ENCODE data around the gene EIF4E2.
"Not testable (repeated sequence)": the region's sequence is repeated elsewhere in the genome, so short reads cannot be mapped to it uniquely, and the experiment has no call there.

The EIF4E2 gene

DNA sequence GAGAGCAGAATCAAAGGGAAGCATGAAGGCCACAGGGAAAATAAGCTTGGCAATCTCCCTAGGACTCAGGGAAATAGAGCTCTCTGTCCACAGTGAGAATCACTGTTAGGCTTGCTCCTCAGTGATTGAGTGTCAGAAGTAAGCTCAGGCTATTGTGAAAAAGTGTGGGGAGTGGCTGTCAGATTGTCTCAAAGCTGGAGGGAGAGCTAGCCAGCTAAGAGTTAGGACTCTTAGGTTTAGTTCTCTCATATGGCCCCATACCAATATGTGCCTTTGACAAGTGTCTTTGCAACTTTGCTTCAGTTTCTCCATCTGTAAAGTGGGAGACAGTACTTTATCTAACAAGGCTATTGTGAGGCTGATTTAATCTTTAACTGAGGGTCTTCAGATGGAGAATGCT lies 17.2 kb downstream of the EIF4E2 start:
- Histone ChIP-seq H4K8ac (ENCODE audit: low read depth, low read length) (no peak overlapping the region), H2BK5ac (ENCODE audit: low read length) (no peak overlapping the region), H3K27me3 (ENCODE audit: control insufficient read depth in 3 of 3, insufficient read depth in 3 of 3, low read depth in 1 of 3, low read length in 3 of 3) (no peaks in the 10 kb centered on the region), H2AK5ac (ENCODE audit: low read depth, low read length) (no peak overlapping the region), H3K9me3 (replicated peaks in 1 of 2; ENCODE audit: control insufficient read depth in 2 of 2, insufficient read depth in 1 of 2, low read depth in 1 of 2, low read length in 2 of 2) (no peaks in the 10 kb centered on the region), H3K4me1 (ENCODE audit: control insufficient read depth in 2 of 2, insufficient read depth in 1 of 2, low read depth in 1 of 2, low read length in 2 of 2) (peaks cover 0 to 3% of the 10 kb centered on the region in 2 donors), H3K27ac (replicated peaks; ENCODE audit: low read length) (no peak overlapping the region), H2BK120ac (ENCODE audit: low read depth, low read length) (no peak overlapping the region), H3K14ac (ENCODE audit: low read length) (no peak overlapping the region), H3K4me2 (ENCODE audit: insufficient read depth, low read length, poor library complexity, severe bottlenecking) (no peak overlapping the region), H3K23ac (ENCODE audit: low read depth, low read length, poor library complexity) (no peak overlapping the region), H3K79me1 (ENCODE audit: low read depth, low read length) (no peaks in the 10 kb centered on the region), H3K4me3 (ENCODE audit: low read length in 2 of 2) (no peak overlapping the region), H3K9ac (ENCODE audit: low read depth, low read length, poor library complexity) (no peak overlapping the region), H3K18ac (ENCODE audit: low read length) (no peak overlapping the region), H2BK15ac (ENCODE audit: low read length) (no peak overlapping the region), H2AFZ (ENCODE audit: low read length) (no peak overlapping the region), H2BK12ac (ENCODE audit: low read length) (no peak overlapping the region), H4K91ac (ENCODE audit: low read depth, low read length, poor library complexity) (no peak overlapping the region), H3K4ac (ENCODE audit: low read length) (no peak overlapping the region), H3K36me3 (replicated peaks in 1 of 2; ENCODE audit: control insufficient read depth in 2 of 2, insufficient read depth in 2 of 2, low read length in 2 of 2) (peaks cover 32 to 94% of the 10 kb centered on the region in 2 donors)
- DNase-seq (ENCODE audit: low spot score) = no peak

- no peak overlapping the region for H4K91ac ChIP-seq (ENCODE audit: low read depth, low read length, poor library complexity)
- no peak overlapping the region for H2BK5ac ChIP-seq (ENCODE audit: low read length)
- no peak overlapping the region for H2BK12ac ChIP-seq (ENCODE audit: low read length)
- H3K36me3 ChIP-seq (replicated peaks in 1 of 2; ENCODE audit: control insufficient read depth in 2 of 2, insufficient read depth in 2 of 2, low read length in 2 of 2) = peaks cover 34 to 94% of the 10 kb centered on the region in 2 donors
- no peak overlapping the region for H4K8ac ChIP-seq (ENCODE audit: low read depth, low read length)
- H3K4me2 ChIP-seq (ENCODE audit: insufficient read depth, low read length, poor library complexity, severe bottlenecking) = no peak overlapping the region
- no peaks in the 10 kb centered on the region for H3K79me1 ChIP-seq (ENCODE audit: low read depth, low read length)
- peaks cover 0 to 3% of the 10 kb centered on the region in 2 donors for H3K4me1 ChIP-seq (ENCODE audit: control insufficient read depth in 2 of 2, insufficient read depth in 1 of 2, low read depth in 1 of 2, low read length in 2 of 2)
- no peak overlapping the region for H2AFZ ChIP-seq (ENCODE audit: low read length)
- H2BK120ac ChIP-seq (ENCODE audit: low read depth, low read length) = no peak overlapping the region
- no peaks in the 10 kb centered on the region for H3K9me3 ChIP-seq (replicated peaks in 1 of 2; ENCODE audit: control insufficient read depth in 2 of 2, insufficient read depth in 1 of 2, low read depth in 1 of 2, low read length in 2 of 2)
- H2BK15ac ChIP-seq (ENCODE audit: low read length) = no peak overlapping the region
- no peak overlapping the region for H3K4me3 ChIP-seq (ENCODE audit: low read length in 2 of 2)
- no peak overlapping the region for H3K18ac ChIP-seq (ENCODE audit: low read length)
- no CpG with 5 or more reads among the region's 5 CpGs for WGBS, 2 donors (ENCODE audit: extremely low coverage in 2 of 2, insufficient read length in 2 of 2, insufficient replicate concordance in 1 of 2)
- H3K23ac ChIP-seq (ENCODE audit: low read depth, low read length, poor library complexity) = no peak overlapping the region
- H3K4ac ChIP-seq (ENCODE audit: low read length) = no peak overlapping the region
- H3K27me3 ChIP-seq (ENCODE audit: control insufficient read depth in 3 of 3, insufficient read depth in 3 of 3, low read depth in 1 of 3, low read length in 3 of 3) = no peaks in the 10 kb centered on the region
- H3K27ac ChIP-seq (replicated peaks; ENCODE audit: low read length) = no peak overlapping the region
- no peak overlapping the region for H3K14ac ChIP-seq (ENCODE audit: low read length)
- H2AK5ac ChIP-seq (ENCODE audit: low read depth, low read length) = no peak overlapping the region
- H3K9ac ChIP-seq (ENCODE audit: low read depth, low read length, poor library complexity) = no peak overlapping the region
- no peak for DNase-seq (ENCODE audit: low spot score)
These were observed 17.7 kb downstream of the EIF4E2 start for GRCh38 chr2:232568161-232568560.

DNA sequence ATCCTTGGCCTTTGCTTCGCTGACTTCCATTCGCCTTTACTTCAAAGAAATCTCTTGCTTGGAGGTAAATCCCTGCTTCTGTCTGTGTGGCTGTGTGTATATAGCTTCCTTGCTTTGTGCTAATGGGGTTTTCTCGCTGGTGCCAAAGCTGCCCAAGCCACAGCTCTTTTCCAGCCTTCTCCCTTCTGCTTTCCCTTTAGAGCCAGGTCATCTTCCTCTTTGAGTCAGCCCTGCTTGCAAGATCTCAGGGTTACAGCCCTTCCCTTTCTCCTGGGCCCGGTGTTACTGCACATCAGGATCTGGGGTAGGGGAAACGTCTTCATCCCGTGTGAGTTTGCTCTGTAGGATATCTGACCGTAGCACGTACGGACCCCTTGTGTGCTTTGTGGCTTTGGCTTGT lies 19.1 kb downstream of the EIF4E2 start:
- WGBS, 2 donors (ENCODE audit: extremely low coverage in 2 of 2, insufficient read length in 2 of 2, insufficient replicate concordance in 1 of 2) = no CpG with 5 or more reads among the region's 9 CpGs
- H3K18ac ChIP-seq (ENCODE audit: low read length) = no peak overlapping the region
- H3K4me1 ChIP-seq (ENCODE audit: control insufficient read depth in 2 of 2, insufficient read depth in 1 of 2, low read depth in 1 of 2, low read length in 2 of 2) = peaks cover 4 to 10% of the 10 kb centered on the region in 2 donors
- H2BK5ac ChIP-seq (ENCODE audit: low read length) = no peak overlapping the region
- H2BK15ac ChIP-seq (ENCODE audit: low read length) = no peak overlapping the region
- H3K27ac ChIP-seq (replicated peaks; ENCODE audit: low read length) = no peak overlapping the region
- no peak overlapping the region for H4K8ac ChIP-seq (ENCODE audit: low read depth, low read length)
- no peaks in the 10 kb centered on the region for H3K27me3 ChIP-seq (ENCODE audit: control insufficient read depth in 3 of 3, insufficient read depth in 3 of 3, low read depth in 1 of 3, low read length in 3 of 3)
- H3K23ac ChIP-seq (ENCODE audit: low read depth, low read length, poor library complexity) = no peak overlapping the region
- peaks cover 32 to 97% of the 10 kb centered on the region in 2 donors for H3K36me3 ChIP-seq (replicated peaks in 1 of 2; ENCODE audit: control insufficient read depth in 2 of 2, insufficient read depth in 2 of 2, low read length in 2 of 2)
- peak overlapping the region; percentile 26 for H3K4ac ChIP-seq (ENCODE audit: low read length)
- no peak overlapping the region for H4K91ac ChIP-seq (ENCODE audit: low read depth, low read length, poor library complexity)
- H3K4me3 ChIP-seq (ENCODE audit: low read length in 2 of 2) = no peak overlapping the region
- no peak overlapping the region for H2AFZ ChIP-seq (ENCODE audit: low read length)
- H3K79me1 ChIP-seq (ENCODE audit: low read depth, low read length) = no peaks in the 10 kb centered on the region
- no peak overlapping the region for H3K9ac ChIP-seq (ENCODE audit: low read depth, low read length, poor library complexity)
- no peak for DNase-seq (ENCODE audit: low spot score)
- H2BK12ac ChIP-seq (ENCODE audit: low read length) = no peak overlapping the region
- H3K4me2 ChIP-seq (ENCODE audit: insufficient read depth, low read length, poor library complexity, severe bottlenecking) = no peak overlapping the region
- no peaks in the 10 kb centered on the region for H3K9me3 ChIP-seq (replicated peaks in 1 of 2; ENCODE audit: control insufficient read depth in 2 of 2, insufficient read depth in 1 of 2, low read depth in 1 of 2, low read length in 2 of 2)
- H2BK120ac ChIP-seq (ENCODE audit: low read depth, low read length) = no peak overlapping the region
- no peak overlapping the region for H2AK5ac ChIP-seq (ENCODE audit: low read depth, low read length)
- H3K14ac ChIP-seq (ENCODE audit: low read length) = no peak overlapping the region

DNA sequence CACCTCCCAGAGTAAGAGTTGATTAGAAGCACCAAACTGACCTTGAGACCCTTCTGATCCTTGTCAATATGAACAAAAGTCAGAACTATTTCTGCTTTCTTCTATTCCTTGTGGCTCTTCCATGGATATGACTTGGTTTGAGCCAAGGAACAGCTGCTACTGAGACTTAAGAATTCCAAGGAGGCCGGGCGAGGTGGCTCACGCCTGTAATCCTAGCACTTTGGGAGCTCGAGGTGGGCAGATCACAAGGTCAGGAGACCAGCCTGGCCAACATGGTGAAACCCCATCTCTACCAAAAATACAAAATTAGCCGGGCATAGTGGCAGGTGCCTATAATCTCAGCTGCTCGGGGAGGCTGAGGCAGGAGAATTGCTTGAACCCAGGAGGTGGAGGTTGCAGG lies 20.0 kb downstream of the EIF4E2 start:
- H3K27me3 ChIP-seq (ENCODE audit: control insufficient read depth in 3 of 3, insufficient read depth in 3 of 3, low read depth in 1 of 3, low read length in 3 of 3); H3K4me3 ChIP-seq (ENCODE audit: low read length in 2 of 2); H3K23ac ChIP-seq (ENCODE audit: low read depth, low read length, poor library complexity): not testable (repeated sequence)

More for the DNA sequence above, 20.0 kb downstream of the EIF4E2 start:
- not testable (repeated sequence) for H4K91ac ChIP-seq (ENCODE audit: low read depth, low read length, poor library complexity); H2AFZ ChIP-seq (ENCODE audit: low read length); H2BK12ac ChIP-seq (ENCODE audit: low read length); H3K79me1 ChIP-seq (ENCODE audit: low read depth, low read length); H3K4me2 ChIP-seq (ENCODE audit: insufficient read depth, low read length, poor library complexity, severe bottlenecking); H2BK5ac ChIP-seq (ENCODE audit: low read length); DNase-seq (ENCODE audit: low spot score); H3K4ac ChIP-seq (ENCODE audit: low read length); H3K18ac ChIP-seq (ENCODE audit: low read length); H3K27ac ChIP-seq (replicated peaks; ENCODE audit: low read length); H2AK5ac ChIP-seq (ENCODE audit: low read depth, low read length); H4K8ac ChIP-seq (ENCODE audit: low read depth, low read length); H2BK15ac ChIP-seq (ENCODE audit: low read length); H2BK120ac ChIP-seq (ENCODE audit: low read depth, low read length); H3K9ac ChIP-seq (ENCODE audit: low read depth, low read length, poor library complexity); H3K9me3 ChIP-seq (replicated peaks in 1 of 2; ENCODE audit: control insufficient read depth in 2 of 2, insufficient read depth in 1 of 2, low read depth in 1 of 2, low read length in 2 of 2); H3K14ac ChIP-seq (ENCODE audit: low read length)
- Histone ChIP-seq H3K36me3 (replicated peaks in 1 of 2; ENCODE audit: control insufficient read depth in 2 of 2, insufficient read depth in 2 of 2, low read length in 2 of 2) (peaks cover 34 to 98% of the 10 kb centered on the region in 2 donors), H3K4me1 (ENCODE audit: control insufficient read depth in 2 of 2, insufficient read depth in 1 of 2, low read depth in 1 of 2, low read length in 2 of 2) (peaks cover 4 to 10% of the 10 kb centered on the region in 2 donors)
- no CpG with 5 or more reads among the region's 6 CpGs for WGBS, 2 donors (ENCODE audit: extremely low coverage in 2 of 2, insufficient read length in 2 of 2, insufficient replicate concordance in 1 of 2)
